OCI-LY3 (cell line): ENCODE results near the gene C1orf105.

ENCODE experiments used
- H2AFZ ChIP-seq: fragments of 200-600, 300-600 bp; shearing (Covaris generic); 2 replicates; pipeline ENCODE4 v1.6.0; 2014; ENCODE audit warnings: antibody characterized with exemption, low read depth, low read length
- H3K27ac ChIP-seq: fragments of 200-600, 300-600 bp; sonication (generic); 2 replicates; pipeline ENCODE4 v1.5.1; 2014; ENCODE audit warnings: mild to moderate bottlenecking, low read length, moderate library complexity, mixed read lengths
- H3K27me3 ChIP-seq: fragments of 200-600, 300-600 bp; sonication (generic); 2 replicates; pipeline ENCODE4 v1.6.1; 2014; ENCODE audit warnings: low read depth, low read length, mixed read lengths
- H3K36me3 ChIP-seq: fragments of 200-600, 300-600 bp; sonication (generic); replicated peaks from 2 replicates; pipeline ENCODE3; 2014; ENCODE audit warnings: low read depth, low read length, mixed read lengths
- H3K4me1 ChIP-seq: fragments of 300-600, 200-600 bp; sonication (generic); 2 replicates; pipeline ENCODE4 v1.6.1; 2014; ENCODE audit warnings: low read length, mixed read lengths
- H3K4me2 ChIP-seq: fragments of 200-600, 300-600 bp; sonication (generic); 2 replicates; pipeline ENCODE4 v1.6.1; 2014; ENCODE audit warnings: low read length, mixed read lengths
- H3K4me3 ChIP-seq: fragments of 300-600, 200-600 bp; sonication (generic); 2 replicates; pipeline ENCODE4 v1.5.1; 2014; ENCODE audit warnings: antibody characterized with exemption, mild to moderate bottlenecking, low read length, moderate library complexity
- H3K79me2 ChIP-seq: fragments of 300-600, 200-600 bp; shearing (Covaris generic); 2 replicates; pipeline ENCODE4 v1.6.1; 2014; ENCODE audit warnings: mild to moderate bottlenecking, low read length, mixed read lengths
- H3K9ac ChIP-seq: fragments of 300-600, 200-600 bp; shearing (Covaris generic); 2 replicates; pipeline ENCODE4 v1.6.0; 2014; ENCODE audit warnings: mild to moderate bottlenecking, low read length, moderate library complexity
- H3K9me3 ChIP-seq: fragments of 200-600, 300-600 bp; shearing (Covaris generic); 2 replicates; pipeline ENCODE4 v1.6.1; 2014; ENCODE audit warnings: low read length, mixed read lengths; ENCODE audit not compliant: insufficient read depth
- H4K20me1 ChIP-seq: fragments of 200-600, 300-600 bp; sonication (generic); 2 replicates; pipeline ENCODE4 v1.6.1; 2016; ENCODE audit warnings: low read length, mixed read lengths; ENCODE audit not compliant: insufficient read depth
- CTCF ChIP-seq: fragments of 200-600, 300-600 bp; sonication (generic); IDR thresholded peaks from 2 replicates; pipeline ENCODE4 v1.5.1; 2014; ENCODE audit warnings: antibody characterized with exemption, low read length, low read depth
- EZH2phosphoT487 ChIP-seq: fragments of 200-600 bp; shearing (Covaris generic); IDR thresholded peaks from 2 replicates; pipeline ENCODE4 v1.6.1; 2018; ENCODE audit warnings: antibody characterized with exemption, mixed run types, low read depth

C1orf105 gene

DNA sequence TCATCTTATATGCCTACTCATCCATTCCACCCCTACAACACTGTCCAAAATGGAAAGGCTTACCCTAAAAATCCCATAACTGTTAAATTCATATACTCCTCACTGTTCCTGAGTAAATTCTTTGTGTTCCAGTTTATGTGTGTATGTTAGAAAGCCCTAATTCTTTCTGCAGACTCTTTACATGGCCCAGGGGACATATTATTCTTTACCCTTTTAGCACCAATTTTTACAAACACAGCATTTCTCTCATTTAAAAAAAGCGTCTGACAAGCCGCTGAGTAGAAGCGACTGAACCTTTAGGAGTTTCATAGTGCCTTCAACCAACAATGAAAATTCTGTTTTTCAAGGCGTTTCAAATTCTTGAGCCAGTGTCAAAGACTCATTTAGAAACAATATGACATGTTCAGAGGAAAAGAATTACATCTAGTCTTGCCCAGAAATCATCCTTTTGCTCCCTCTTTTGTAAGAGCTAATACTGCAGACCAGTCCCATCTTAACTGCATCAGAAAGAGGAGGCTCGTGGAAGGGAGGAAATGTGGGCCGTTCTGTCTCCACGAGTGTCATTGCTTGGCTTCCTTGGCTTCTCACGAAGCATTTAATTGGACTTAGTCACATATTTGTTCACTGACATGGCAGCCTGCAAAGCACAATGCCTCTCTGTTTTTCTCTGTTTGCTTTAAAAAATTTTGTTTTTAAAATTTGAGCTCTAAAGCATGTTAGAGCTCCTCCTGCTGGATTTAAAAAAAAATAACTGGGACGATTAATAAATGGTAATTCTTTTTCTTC, 21.3 kb upstream of the C1orf105 start:
- no peaks in the 10 kb centered on the region for H3K79me2 ChIP-seq
- H4K20me1 ChIP-seq = no peaks in the 10 kb centered on the region
- peaks cover 79% of the 10 kb centered on the region for H3K4me1 ChIP-seq
- TF ChIP-seq CTCF = peak; percentile 82
- no peak for TF ChIP-seq EZH2phosphoT487
- peak overlapping the region; percentile 73 for H3K4me2 ChIP-seq
- H2AFZ ChIP-seq = peak overlapping the region; percentile 68
- H3K9ac ChIP-seq = peak overlapping the region; percentile 94
- H3K36me3 ChIP-seq = no peaks in the 10 kb centered on the region
- peak overlapping the region; percentile 93 for H3K27ac ChIP-seq
- peak overlapping the region; percentile 55 for H3K4me3 ChIP-seq
- no peaks in the 10 kb centered on the region for H3K27me3 ChIP-seq
- H3K9me3 ChIP-seq = no peaks in the 10 kb centered on the region

- H3K4me1 ChIP-seq = peaks cover 70% of the 10 kb centered on the region
- TF ChIP-seq EZH2phosphoT487 (no peak), CTCF (no peak)
- no peaks in the 10 kb centered on the region for H3K79me2 ChIP-seq
- peak overlapping the region; percentile 57 for H2AFZ ChIP-seq
- peak overlapping the region; percentile 93 for H3K27ac ChIP-seq
- H3K9ac ChIP-seq = peak overlapping the region; percentile 94
- no peaks in the 10 kb centered on the region for H3K36me3 ChIP-seq
- peak overlapping the region; percentile 10; the same call in 1 of the 2 replicates for H3K4me3 ChIP-seq
- peak overlapping the region; percentile 73 for H3K4me2 ChIP-seq
- no peaks in the 10 kb centered on the region for H3K27me3 ChIP-seq
- no peaks in the 10 kb centered on the region for H4K20me1 ChIP-seq
- no peaks in the 10 kb centered on the region for H3K9me3 ChIP-seq
Observed at GRCh38 chr1:172399756-172400721, 20.4 kb upstream of the C1orf105 start.

GRCh38 chr1:172400722-172401105, 19.8 kb upstream of the C1orf105 start:
- TF ChIP-seq CTCF = no peak
- no peak for TF ChIP-seq EZH2phosphoT487
- Histone ChIP-seq H3K9me3 (no peaks in the 10 kb centered on the region), H3K9ac (no peak overlapping the region), H2AFZ (no peak overlapping the region), H3K4me2 (no peak overlapping the region), H4K20me1 (no peaks in the 10 kb centered on the region), H3K27ac (no peak overlapping the region), H3K4me3 (no peak overlapping the region), H3K36me3 (no peaks in the 10 kb centered on the region), H3K79me2 (no peaks in the 10 kb centered on the region), H3K27me3 (no peaks in the 10 kb centered on the region), H3K4me1 (peaks cover 63% of the 10 kb centered on the region)

GRCh38 chr1:172401477-172401876, 19.0 kb upstream of the C1orf105 start:
- H3K4me1 ChIP-seq = peaks cover 59% of the 10 kb centered on the region
- no peaks in the 10 kb centered on the region for H3K27me3 ChIP-seq
- H3K79me2 ChIP-seq = no peaks in the 10 kb centered on the region
- no peak overlapping the region for H3K27ac ChIP-seq
- TF ChIP-seq CTCF (no peak), EZH2phosphoT487 (no peak)
- H3K36me3 ChIP-seq = no peaks in the 10 kb centered on the region
- H3K9me3 ChIP-seq = no peaks in the 10 kb centered on the region
- H2AFZ ChIP-seq = no peak overlapping the region
- H3K4me2 ChIP-seq = no peak overlapping the region
- no peak overlapping the region for H3K4me3 ChIP-seq
- no peaks in the 10 kb centered on the region for H4K20me1 ChIP-seq
- H3K9ac ChIP-seq = no peak overlapping the region
